ENCODE results near the gene IGF2R.

Gene IGF2R

DNA sequence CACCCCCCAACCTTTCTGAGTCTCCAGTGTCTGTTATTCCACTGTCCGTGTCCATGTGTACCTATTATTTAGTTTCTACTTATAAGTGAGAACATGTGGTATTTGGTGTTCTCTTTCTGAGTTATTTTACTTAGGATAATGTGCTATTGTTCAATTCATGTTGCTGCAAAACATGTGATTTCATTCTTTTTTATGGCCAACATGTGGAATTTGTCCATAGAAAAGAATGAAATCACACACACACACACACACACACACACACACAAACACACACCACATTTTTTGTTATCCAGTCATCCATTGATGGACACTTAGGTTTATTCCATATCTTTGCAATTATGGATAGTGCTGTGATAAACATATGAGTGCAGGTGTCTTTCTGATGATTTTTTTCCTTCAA lies 23.5 kb downstream of the IGF2R start:
- H3K4me2 ChIP-seq (ENCODE audit: low read length): no peak overlapping the region
- H3K27me3 ChIP-seq (ENCODE audit: control insufficient read depth, insufficient read depth, low read length): no peaks in the 10 kb centered on the region
- H3K79me2 ChIP-seq: peaks cover 63% of the 10 kb centered on the region
- H3K9me3 ChIP-seq (ENCODE audit: control insufficient read depth, low read length): no peaks in the 10 kb centered on the region
- H3K4me3 ChIP-seq (ENCODE audit: low read depth, low read length): no peak overlapping the region
- H3K9ac ChIP-seq: no peak overlapping the region
- no peak overlapping the region for H3K27ac ChIP-seq
- no peak overlapping the region for H2AFZ ChIP-seq
- H3K4me1 ChIP-seq: no peaks in the 10 kb centered on the region
- TF ChIP-seq, protein P1, sequence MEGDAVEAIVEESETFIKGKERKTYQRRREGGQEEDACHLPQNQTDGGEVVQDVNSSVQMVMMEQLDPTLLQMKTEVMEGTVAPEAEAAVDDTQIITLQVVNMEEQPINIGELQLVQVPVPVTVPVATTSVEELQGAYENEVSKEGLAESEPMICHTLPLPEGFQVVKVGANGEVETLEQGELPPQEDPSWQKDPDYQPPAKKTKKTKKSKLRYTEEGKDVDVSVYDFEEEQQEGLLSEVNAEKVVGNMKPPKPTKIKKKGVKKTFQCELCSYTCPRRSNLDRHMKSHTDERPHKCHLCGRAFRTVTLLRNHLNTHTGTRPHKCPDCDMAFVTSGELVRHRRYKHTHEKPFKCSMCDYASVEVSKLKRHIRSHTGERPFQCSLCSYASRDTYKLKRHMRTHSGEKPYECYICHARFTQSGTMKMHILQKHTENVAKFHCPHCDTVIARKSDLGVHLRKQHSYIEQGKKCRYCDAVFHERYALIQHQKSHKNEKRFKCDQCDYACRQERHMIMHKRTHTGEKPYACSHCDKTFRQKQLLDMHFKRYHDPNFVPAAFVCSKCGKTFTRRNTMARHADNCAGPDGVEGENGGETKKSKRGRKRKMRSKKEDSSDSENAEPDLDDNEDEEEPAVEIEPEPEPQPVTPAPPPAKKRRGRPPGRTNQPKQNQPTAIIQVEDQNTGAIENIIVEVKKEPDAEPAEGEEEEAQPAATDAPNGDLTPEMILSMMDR (IDR thresholded peaks at IDR 0.05): no peak
- no peaks in the 10 kb centered on the region for H3K36me3 ChIP-seq (ENCODE audit: control insufficient read depth, insufficient read depth, low read length)

GRCh38 chr6:159995405-159995804 lies 26.5 kb downstream of the IGF2R start:
- Histone ChIP-seq H3K27ac (no peak overlapping the region), H3K9ac (no peak overlapping the region), H2AFZ (no peak overlapping the region), H3K9me3 (ENCODE audit: control insufficient read depth, low read length) (no peaks in the 10 kb centered on the region), H3K36me3 (ENCODE audit: control insufficient read depth, insufficient read depth, low read length) (no peaks in the 10 kb centered on the region), H3K4me3 (ENCODE audit: low read depth, low read length) (no peak overlapping the region), H3K27me3 (ENCODE audit: control insufficient read depth, insufficient read depth, low read length) (no peaks in the 10 kb centered on the region), H3K4me1 (no peaks in the 10 kb centered on the region), H3K79me2 (peaks cover 54% of the 10 kb centered on the region), H3K4me2 (ENCODE audit: low read length) (no peak overlapping the region)
- TF ChIP-seq, protein P1 (IDR thresholded peaks at IDR 0.05): no peak

DNA sequence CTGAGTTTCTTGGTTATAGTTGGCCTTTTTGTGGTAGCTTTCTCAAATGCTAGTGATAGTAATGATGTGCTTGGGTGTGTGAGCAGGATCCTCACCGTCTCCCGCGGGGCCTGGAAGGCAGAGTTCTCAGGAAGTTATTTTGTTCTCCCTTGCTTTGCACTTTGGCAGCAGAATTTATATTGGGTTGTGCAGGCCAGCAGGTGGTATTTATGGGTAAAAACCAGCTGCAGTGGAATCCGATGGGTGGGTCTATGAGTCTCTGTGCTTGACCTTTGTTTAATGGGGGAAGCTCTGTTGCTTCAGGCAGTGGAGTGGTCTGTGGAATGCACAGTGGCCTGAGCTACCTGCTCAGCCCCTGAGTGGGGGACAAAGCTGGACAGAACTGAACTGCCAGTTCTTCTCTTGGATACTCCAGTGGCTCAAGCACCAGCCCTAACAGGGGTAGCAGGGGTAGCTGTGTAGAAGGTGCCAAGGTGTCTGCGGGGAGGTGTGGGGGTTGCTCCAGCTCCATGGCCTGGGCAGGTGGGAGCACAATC lies 27.3 kb downstream of the IGF2R start:
- Histone ChIP-seq H3K4me3 (ENCODE audit: low read depth, low read length) (no peak overlapping the region), H3K27ac (no peak overlapping the region), H3K36me3 (ENCODE audit: control insufficient read depth, insufficient read depth, low read length) (no peaks in the 10 kb centered on the region), H3K4me1 (no peaks in the 10 kb centered on the region), H3K27me3 (ENCODE audit: control insufficient read depth, insufficient read depth, low read length) (no peaks in the 10 kb centered on the region), H3K4me2 (ENCODE audit: low read length) (no peak overlapping the region), H3K79me2 (peaks cover 52% of the 10 kb centered on the region), H2AFZ (no peak overlapping the region), H3K9ac (no peak overlapping the region), H3K9me3 (ENCODE audit: control insufficient read depth, low read length) (no peaks in the 10 kb centered on the region)
- TF ChIP-seq, protein P1 (IDR thresholded peaks at IDR 0.05): no peak

DNA sequence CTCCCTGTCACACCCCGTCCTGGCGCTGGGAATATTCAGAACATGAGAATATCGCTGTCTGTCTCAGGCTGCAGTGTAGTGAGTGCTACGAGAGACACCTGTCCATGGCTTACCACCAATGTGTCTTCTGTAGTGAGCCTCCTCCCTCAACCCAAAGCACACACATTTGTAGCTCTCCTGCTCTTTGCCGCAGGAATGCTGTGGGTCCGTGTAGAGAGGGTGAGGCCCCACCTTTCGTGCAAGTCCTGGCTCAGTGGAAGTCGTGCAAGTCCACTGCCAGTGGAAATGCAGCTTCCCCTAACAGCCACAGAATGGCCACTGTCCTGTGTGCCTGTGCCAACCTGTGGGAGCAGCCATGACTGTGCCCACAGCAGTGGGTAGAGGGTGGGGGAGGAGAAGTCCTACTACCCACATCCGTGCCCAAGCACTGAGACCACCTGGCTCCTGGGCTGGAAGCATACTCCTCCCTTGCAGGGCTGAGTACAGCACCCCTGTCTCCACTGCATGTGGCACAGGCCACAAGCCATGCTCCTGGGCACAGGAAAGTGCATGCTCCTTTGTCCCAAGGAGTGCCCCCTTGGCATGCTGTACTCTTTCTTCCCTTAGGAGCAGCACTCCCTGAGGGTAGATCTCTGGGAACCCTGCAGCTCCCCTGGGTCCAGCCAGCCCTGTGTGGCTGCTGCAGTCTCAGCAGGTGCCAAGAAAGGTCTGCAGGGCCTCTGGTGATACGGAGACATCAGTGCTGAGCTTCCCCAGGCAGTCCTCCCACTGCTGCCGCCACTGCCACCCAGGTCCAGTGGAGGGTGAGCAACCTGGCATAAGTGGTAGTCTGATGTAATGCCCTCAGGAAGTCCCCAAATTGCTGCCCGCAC lies 28.0 kb downstream of the IGF2R start:
- Histone ChIP-seq H3K36me3 (ENCODE audit: control insufficient read depth, insufficient read depth, low read length) (no peaks in the 10 kb centered on the region), H3K79me2 (peaks cover 48% of the 10 kb centered on the region), H3K4me1 (no peaks in the 10 kb centered on the region), H3K27me3 (ENCODE audit: control insufficient read depth, insufficient read depth, low read length) (no peaks in the 10 kb centered on the region), H3K4me3 (ENCODE audit: low read depth, low read length) (no peak overlapping the region), H3K27ac (no peak overlapping the region), H3K9ac (no peak overlapping the region), H2AFZ (no peak overlapping the region), H3K4me2 (ENCODE audit: low read length) (no peak overlapping the region), H3K9me3 (ENCODE audit: control insufficient read depth, low read length) (no peaks in the 10 kb centered on the region)
- TF ChIP-seq, protein P1 (IDR thresholded peaks at IDR 0.05): no peak

Measured in parathyroid adenoma (tissue), 2 donors.